ENCODE measurements around the gene SGTA. TPM values are rescaled to one million over a fixed set of nuclear protein-coding genes. Genes with fewer than 3 reads are reported as not detected.

Gene SGTA
- total and polyA plus RNA-seq, 9 of the 15 experiments (the other 6 are each of a cell fraction or from before 2014, with no cell fraction given): 1.4 to 110 (median 49.9) TPM

GRCh38 chr19:2805991-2806649 lies 23.0 kb upstream of the SGTA start:
- H3K9me1 ChIP-seq (ENCODE audit: control insufficient read depth, insufficient read depth, low read length): no peaks in the 10 kb centered on the region
- H4K20me1 ChIP-seq (replicated peaks; ENCODE audit: control insufficient read depth, insufficient read depth, low read length): no peaks in the 10 kb centered on the region
- intact Hi-C loops (cut with micrococcal nuclease) (no loop called here), in situ Hi-C loops (cut with MboI) (no loop called here)
- TF ChIP-seq RB1 (IDR thresholded peaks at IDR 0.05; ENCODE audit: low read depth) (no peak), SP2 (IDR thresholded peaks at IDR 0.05; ENCODE audit: extremely low read depth, low read depth, low read length, poor library complexity, severe bottlenecking) (no peak), USF2 (CRISPR knock-in tag; IDR thresholded peaks at IDR 0.05) (no peak), GABPB1 (CRISPR knock-in tag; IDR thresholded peaks at IDR 0.05) (no peak)
- no peaks in the 10 kb centered on the region for H3K27me3 ChIP-seq (ENCODE audit: control insufficient read depth in 2 of 2, insufficient read depth in 2 of 2, low read length in 2 of 2)
- BruUV-seq (replicated peaks): no TSS peak
- ChIA-PET POLR2A (no interaction called here), CTCF (ENCODE audit: low intra/inter-chr PET ratio) (interaction anchor here (0.6 kb wide), 1 partner anchor 466 kb away, joined by 3 read pairs; no protein-coding TSS in a partner anchor)
- 98% methylated on average over 13 of the region's 23 CpGs for WGBS (ENCODE audit: insufficient coverage, low coverage, missing lambda C conversion rate)
- no peak overlapping the region for H3K4me3 ChIP-seq
- H3K4me2 ChIP-seq (ENCODE audit: insufficient read depth, low read length): no peak overlapping the region
- no peak overlapping the region for H3K27ac ChIP-seq (ENCODE audit: extremely low read depth, low read depth, low read length)
- no peak overlapping the region for H2AFZ ChIP-seq (ENCODE audit: low read depth, low read length)
- H3K36me3 ChIP-seq (ENCODE audit: control insufficient read depth, insufficient read depth, low read length): peaks cover 94% of the 10 kb centered on the region; the same call in 2 of the 3 replicates
- H3K9ac ChIP-seq (ENCODE audit: insufficient read depth in 1 of 2, low read depth in 2 of 2, low read length in 2 of 2): no peak overlapping the region
- no peak for FAIRE-seq
- H3K4me1 ChIP-seq (replicated peaks in 1 of 2; ENCODE audit: control insufficient read depth in 2 of 2, insufficient read depth in 2 of 2, low read length in 2 of 2): peaks cover 0 to 7% of the 10 kb centered on the region in 2 experiments; a peak in 1 of 5 replicates
- H3K79me2 ChIP-seq (ENCODE audit: control insufficient read depth, insufficient read depth, low read length): no peaks in the 10 kb centered on the region
- ATAC-seq: no peak
- DNase-seq (ENCODE audit: extremely low read depth in 1 of 4, low spot score in 3 of 4): no peak
- no peaks in the 10 kb centered on the region for H3K9me3 ChIP-seq (replicated peaks; ENCODE audit: control insufficient read depth, insufficient read depth, low read depth, low read length)

Data from K562 (cell line).